ENCODE results near the gene SPDYE2B.
"Not testable (repeated sequence)": the region's sequence is repeated elsewhere in the genome, so short reads cannot be mapped to it uniquely, and the experiment has no call there.

The SPDYE2B gene

DNA sequence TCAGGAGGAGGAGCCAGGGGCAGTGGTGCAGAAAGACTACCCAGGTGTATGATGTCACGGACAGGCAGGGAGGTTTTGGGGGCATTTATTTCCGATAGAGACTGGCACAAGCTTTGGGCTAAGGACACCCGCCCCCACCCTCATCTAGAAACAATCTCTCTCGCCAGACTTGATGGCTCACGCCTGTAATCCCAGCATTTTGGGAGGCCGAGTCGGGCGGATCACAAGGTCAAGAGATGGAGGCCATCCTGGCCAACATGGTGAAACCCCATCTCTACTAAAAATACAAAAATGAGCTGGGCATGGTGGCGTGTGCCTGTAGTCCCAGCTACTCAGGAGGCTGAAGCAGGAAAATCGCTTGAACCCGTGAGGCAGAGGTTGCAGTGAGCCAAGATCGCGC is 13.2 kb upstream of the SPDYE2B start:
- in situ Hi-C loops (cut with MboI; ENCODE audit: low pct_unique_long_range_greater_than_20kb, low sequenced_read_pairs); DNase-seq: not testable (repeated sequence)

GRCh38 chr7:102638848-102639247 is 11.3 kb upstream of the SPDYE2B start:
- DNase-seq; in situ Hi-C loops (cut with MboI; ENCODE audit: low pct_unique_long_range_greater_than_20kb, low sequenced_read_pairs): not testable (repeated sequence)

DNA sequence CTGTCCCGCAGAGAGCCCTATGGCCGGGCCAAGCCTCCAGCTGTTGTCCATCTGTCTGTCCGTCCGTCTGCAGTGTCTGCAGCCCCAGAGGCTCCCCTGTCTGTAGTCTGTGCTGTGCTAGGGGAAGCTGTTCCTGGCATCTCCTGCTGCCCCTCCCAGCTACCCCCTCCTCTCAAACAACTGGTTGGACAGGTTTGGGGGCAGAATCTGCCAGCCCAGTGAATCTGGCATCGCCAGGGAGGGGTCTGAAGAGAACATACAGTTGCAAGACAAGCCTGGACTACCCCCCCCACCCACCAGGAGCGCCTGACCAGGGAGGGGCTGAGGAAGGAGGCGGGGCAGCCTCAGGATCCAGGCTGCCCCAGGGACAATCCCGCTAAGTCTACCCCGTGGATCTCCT is 7.4 kb upstream of the SPDYE2B start, which contains the start of gene UPK3BL1:
UPK3BL1 (minus strand) TSS at position 101 of the 400 bp plus-strand sequence; CDS start at position 51, 50 bp downstream.
- DNase-seq; in situ Hi-C loops (cut with MboI; ENCODE audit: low pct_unique_long_range_greater_than_20kb, low sequenced_read_pairs): not testable (repeated sequence)

- in situ Hi-C loops (cut with MboI; ENCODE audit: low pct_unique_long_range_greater_than_20kb, low sequenced_read_pairs) = not testable (repeated sequence)
Observed at GRCh38 chr7:102643404-102643803, 6.7 kb upstream of the SPDYE2B start.

DNA sequence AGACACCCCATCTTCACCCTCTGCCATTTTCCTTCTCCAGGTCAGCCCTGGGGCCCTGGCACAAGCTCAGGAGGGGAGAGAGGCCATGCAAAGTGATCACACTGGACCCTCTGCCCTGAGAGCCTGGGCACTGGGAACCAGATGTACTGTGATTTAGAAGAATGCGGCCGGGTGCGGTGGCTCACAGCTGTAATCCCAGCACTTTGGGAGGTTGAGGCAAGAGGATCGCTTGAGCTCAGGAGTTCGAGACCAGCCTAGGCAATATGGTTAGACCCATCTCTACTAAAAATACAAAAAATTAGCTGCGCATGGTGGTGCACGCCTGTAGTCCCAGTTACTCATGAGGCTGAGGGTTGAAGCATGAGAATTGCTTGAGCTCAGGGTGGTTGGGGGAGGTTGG is 2.3 kb upstream of the SPDYE2B start:
- in situ Hi-C loops (cut with MboI; ENCODE audit: low pct_unique_long_range_greater_than_20kb, low sequenced_read_pairs); DNase-seq: not testable (repeated sequence)

More at GRCh38 chr7:102643404-102643803, 6.7 kb upstream of the SPDYE2B start:
- DNase-seq = not testable (repeated sequence)

DNA sequence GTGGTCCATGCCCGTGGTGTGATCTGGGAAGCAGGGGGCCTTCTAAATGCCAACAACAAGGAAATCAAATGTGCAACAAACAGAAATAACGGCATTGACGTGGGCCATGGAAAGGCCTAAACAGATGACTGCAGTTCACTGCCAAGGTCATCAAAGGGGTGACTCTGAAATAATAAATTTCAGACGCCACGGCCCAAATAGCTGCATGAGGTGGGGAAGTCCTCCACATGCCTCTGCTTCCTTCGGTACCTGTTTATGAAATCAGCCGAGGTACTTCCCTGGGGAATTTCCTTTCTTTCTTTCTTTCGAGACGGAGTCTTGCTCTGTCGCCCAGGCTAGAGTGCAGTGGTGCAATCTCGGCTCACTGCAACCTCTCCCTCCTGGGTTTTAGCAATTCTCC is 14.6 kb downstream of the SPDYE2B start:
- in situ Hi-C loops (cut with MboI; ENCODE audit: low pct_unique_long_range_greater_than_20kb, low sequenced_read_pairs); DNase-seq: not testable (repeated sequence)

DNA sequence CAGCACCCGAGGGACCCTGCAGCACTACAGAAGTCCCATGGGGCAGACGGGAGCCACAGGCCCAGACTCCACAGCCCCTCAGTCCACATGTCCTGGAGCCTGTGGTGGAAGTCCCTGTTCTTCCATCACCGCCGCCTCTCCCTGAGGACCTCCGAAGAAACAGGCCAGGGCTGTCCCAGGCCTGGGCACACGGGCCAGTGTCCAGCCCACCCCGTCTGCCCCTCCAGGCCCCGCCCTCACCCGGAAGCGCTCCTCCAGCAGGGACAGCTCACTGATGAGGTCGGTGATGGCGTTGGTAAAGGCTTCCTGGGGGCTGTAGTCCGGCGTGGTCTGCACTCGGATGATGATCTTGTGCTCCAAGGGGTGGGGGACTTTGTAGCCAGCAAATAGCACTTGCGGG is 16.7 kb downstream of the SPDYE2B start:
- in situ Hi-C loops (cut with MboI; ENCODE audit: low pct_unique_long_range_greater_than_20kb, low sequenced_read_pairs); DNase-seq: not testable (repeated sequence)

DNA sequence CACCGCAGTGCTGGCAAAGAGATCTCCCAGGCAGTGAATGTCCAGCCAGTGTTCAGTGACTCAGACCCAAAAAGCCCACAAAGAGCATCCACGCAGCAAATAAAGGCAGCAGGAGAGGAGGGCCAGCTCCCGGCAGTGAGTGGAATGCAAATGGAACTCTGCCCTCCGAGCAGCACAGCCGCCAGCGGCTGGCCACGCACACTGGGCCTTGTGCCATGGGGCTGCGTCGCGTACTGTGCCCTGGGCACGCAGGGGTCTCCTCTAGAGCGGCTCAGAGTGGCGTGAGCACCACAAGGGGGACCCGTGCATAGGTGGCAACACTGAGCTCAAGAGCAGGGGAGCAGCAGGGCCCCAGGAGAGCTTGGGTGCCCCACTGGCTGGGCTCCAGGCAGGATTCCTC is 17.4 kb downstream of the SPDYE2B start:
- DNase-seq; in situ Hi-C loops (cut with MboI; ENCODE audit: low pct_unique_long_range_greater_than_20kb, low sequenced_read_pairs): not testable (repeated sequence)

- DNase-seq; in situ Hi-C loops (cut with MboI; ENCODE audit: low pct_unique_long_range_greater_than_20kb, low sequenced_read_pairs): not testable (repeated sequence)
Observed at GRCh38 chr7:102671166-102671955, 21.2 kb downstream of the SPDYE2B start, which contains the start of gene POLR2J2. TSS of gene POLR2J2 (minus strand) at chr7:102671663. CDS start at chr7:102671601, 62 bp downstream.

- in situ Hi-C loops (cut with MboI; ENCODE audit: low pct_unique_long_range_greater_than_20kb, low sequenced_read_pairs); DNase-seq: not testable (repeated sequence)
Observed at GRCh38 chr7:102671956-102672307, 21.8 kb downstream of the SPDYE2B start.

DNA sequence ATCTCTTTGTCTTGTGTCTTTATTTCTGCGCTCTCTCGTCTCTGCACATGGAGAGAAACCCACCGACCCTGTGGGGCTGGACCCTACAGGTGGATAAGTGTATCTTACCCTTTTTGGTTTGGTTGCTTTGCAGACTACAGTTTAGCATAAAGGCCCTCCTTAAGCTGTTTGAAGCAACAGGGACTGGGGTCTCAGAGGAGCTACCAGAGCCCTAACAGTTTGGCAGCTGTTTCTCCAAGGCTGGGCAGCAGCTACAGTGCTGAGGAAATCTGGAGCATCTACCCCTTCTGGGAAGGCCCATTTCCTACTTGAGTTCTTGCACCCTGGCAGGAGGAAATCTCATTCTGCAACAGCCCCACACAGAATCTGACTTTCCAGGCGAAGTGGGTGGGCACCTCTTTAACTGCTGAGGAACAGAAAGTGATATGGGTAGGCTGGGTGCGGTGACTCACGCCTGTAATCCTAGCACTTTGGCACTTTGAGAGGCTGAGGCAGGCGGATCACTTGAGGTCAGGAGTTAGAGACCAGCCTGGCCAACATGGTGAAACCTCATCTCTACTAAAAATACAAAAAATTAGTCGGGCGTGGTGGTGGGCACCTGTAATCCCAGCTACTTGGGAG is 23.4 kb downstream of the SPDYE2B start:
- in situ Hi-C loops (cut with MboI; ENCODE audit: low pct_unique_long_range_greater_than_20kb, low sequenced_read_pairs); DNase-seq: not testable (repeated sequence)

GRCh38 chr7:102675545-102675944 is 25.4 kb downstream of the SPDYE2B start:
- DNase-seq; in situ Hi-C loops (cut with MboI; ENCODE audit: low pct_unique_long_range_greater_than_20kb, low sequenced_read_pairs): not testable (repeated sequence)

DNA sequence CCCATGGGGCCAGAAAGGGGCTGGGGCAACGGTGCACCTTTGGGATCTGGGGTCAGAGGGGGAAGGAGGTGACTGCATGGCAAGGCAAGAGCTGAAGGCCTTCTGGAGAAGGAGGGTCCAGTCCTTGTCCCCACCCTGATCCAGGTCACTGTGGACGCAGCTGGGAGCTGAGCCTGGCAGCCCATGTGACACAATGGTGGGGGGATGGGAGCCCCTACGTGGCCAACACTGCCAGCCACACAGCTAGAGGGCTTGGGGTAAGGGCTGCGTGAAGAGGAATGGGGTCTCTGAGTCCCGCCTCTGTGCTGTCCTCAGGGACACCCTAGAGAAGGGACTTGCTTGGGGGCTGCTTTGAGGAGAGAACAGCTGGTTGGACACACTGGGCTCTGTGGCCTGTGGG is 30.7 kb downstream of the SPDYE2B start:
- in situ Hi-C loops (cut with MboI; ENCODE audit: low pct_unique_long_range_greater_than_20kb, low sequenced_read_pairs); DNase-seq: not testable (repeated sequence)

GRCh38 chr7:102682560-102682959 is 32.4 kb downstream of the SPDYE2B start:
- DNase-seq; in situ Hi-C loops (cut with MboI; ENCODE audit: low pct_unique_long_range_greater_than_20kb, low sequenced_read_pairs): not testable (repeated sequence)

DNA sequence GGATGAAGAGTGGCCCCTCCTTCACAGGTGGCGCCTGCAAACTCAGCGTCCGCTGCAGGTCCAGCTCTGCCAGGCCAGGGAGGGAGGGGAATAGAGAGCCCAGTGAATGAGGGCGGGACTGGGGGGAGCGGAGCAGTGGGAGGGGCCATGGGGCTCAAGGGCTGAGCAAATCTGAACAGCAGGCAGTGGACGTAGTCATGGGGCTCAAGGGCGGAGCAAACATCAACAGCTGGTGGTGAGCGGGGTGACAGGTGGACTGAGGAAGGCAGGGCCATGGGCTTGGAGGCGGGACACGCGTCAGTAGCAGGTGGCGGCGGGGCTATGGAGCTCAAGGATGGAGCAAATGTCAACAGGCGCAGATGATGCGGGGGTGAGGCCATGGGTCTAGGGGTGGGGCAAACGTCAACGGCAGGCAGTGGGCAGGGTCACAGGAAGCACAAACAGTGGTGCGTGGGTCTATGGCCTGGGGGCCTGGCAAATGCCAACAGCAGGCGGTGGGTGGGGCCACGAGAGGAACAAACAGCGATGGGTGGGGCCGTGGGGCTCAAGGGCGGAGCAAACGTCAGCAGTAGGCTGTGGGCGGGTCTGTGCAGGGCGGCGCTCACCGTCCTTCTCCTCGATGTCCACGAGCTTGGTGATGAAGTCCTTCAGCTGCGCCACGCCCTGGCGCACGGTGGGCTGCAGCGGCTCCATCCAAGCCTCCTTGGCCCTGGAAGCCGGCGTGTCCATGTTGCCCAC is 38.3 kb downstream of the SPDYE2B start:
- in situ Hi-C loops (cut with MboI; ENCODE audit: low pct_unique_long_range_greater_than_20kb, low sequenced_read_pairs) = not testable (repeated sequence)

DNA sequence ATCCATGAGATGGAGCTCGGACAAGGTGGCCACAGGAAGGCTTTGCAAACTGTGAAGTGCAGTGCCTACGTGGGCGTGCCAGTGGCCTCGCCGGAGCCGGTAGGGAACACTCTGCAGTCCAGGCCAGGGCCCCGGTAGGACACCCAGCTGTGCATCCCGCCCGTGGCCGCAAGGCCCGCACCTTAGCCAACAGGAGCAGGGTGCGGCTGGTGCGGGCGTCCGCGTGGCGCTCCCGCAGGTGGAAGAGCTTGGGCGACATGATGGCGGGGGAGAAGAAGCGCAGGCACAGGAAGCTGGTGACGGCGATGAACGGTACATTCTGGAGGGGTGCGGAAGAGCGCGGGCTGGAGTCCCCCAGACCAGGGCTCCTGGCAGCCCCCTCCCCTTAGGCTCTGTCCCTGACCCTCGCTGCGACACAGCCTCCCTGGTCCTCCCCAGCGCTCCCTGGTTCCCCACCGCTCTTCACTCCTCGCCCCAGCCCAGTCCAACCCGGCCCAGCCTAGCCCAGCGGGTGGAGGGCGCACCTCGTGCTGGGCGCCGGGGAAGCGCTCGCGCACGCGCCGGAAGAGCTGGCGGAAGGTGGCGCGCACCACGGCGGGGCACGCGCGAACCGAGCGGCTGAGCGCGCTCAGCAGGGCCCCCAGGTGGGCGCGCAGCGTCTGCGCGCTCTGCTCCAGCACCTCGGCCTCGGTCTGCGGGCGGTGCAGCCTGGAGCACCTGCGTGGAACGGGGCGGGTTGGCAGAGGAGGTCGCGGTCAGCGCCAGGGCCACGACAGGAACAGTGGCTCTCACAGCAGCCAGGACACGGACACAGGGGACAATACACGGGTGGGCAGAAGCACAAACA is 39.5 kb downstream of the SPDYE2B start:
- DNase-seq; in situ Hi-C loops (cut with MboI; ENCODE audit: low pct_unique_long_range_greater_than_20kb, low sequenced_read_pairs): not testable (repeated sequence)

More for the DNA sequence above, 38.3 kb downstream of the SPDYE2B start:
- DNase-seq = not testable (repeated sequence)

DNA sequence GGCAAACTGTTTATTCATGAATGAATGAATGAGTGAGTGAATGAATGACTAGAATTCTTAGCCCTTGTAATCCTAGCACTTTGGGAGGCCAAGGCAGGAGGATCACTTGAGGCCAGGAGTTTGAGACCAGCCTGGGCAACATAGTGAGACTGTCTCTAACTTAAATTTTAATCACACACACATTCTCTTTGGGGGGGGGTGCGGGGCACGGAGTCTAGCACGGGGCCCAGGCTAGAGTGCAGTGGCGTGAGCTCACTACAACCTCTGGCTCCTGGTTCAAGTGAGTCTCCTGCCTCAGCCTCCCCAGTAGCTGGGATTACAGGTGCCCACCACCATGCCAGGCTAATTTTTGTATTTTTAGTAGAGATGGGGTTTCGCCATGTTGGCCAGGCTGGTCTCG is 40.5 kb downstream of the SPDYE2B start:
- in situ Hi-C loops (cut with MboI; ENCODE audit: low pct_unique_long_range_greater_than_20kb, low sequenced_read_pairs); DNase-seq: not testable (repeated sequence)

- in situ Hi-C loops (cut with MboI; ENCODE audit: low pct_unique_long_range_greater_than_20kb, low sequenced_read_pairs); DNase-seq: not testable (repeated sequence)
Observed at GRCh38 chr7:102694008-102694407, 43.9 kb downstream of the SPDYE2B start.
